ENCODE measurements around the gene HSF2BP.
"Not testable (repeated sequence)": the region's sequence is repeated elsewhere in the genome, so short reads cannot be mapped to it uniquely, and the experiment has no call there.

Gene HSF2BP

DNA sequence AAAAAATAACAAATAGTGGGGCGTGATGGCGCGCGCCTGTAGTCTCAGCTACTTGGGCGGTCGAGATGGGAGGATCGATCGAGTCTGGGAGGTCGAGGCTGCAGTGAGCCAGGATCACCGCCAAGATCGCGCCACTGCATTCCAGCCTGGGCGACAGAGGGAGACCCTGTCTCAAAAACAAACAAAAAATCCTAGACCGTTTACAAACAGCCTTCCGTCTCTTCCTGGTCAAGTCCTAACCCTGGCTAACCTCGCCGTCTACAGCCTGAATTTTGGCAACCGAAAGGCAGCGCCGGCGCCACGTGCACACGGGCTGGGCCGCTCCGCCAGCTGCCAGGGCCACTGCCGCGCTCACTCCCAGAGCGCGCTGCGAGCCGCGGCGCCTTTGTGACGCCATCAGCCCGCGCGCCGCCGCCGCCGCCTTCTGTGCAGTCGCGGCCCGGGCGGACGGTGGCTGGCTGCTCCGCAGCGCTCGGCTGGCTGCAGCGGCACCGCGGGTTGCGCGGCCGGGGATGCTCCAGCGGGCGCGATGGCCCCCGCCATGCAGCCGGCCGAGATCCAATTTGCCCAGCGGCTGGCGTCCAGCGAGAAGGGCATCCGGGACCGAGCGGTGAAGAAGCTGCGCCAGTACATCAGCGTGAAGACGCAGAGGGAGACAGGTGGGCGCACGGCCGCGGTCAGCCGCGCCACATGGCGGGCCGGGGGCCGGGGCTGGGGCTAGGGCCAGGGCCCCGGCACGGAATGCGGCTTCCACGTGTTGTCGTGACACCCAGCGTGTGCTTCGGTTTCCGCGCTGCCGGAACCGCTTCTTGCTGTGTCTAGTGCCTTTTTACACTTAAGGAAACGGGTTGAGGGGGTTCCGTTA lies at the start of gene HSF2BP, which contains the start of gene RRP1B:
Gene HSF2BP, minus strand, starts transcription at position 353 of the 865 bp plus-strand sequence. CDS start 1,392 bp downstream, outside the sequence.
Gene RRP1B, plus strand, starts transcription at position 425 of the 865 bp plus-strand sequence. Its CDS starts 105 bp downstream, at position 530.
- DNase-seq (ENCODE audit: low read depth), result peak; percentile 64

DNA sequence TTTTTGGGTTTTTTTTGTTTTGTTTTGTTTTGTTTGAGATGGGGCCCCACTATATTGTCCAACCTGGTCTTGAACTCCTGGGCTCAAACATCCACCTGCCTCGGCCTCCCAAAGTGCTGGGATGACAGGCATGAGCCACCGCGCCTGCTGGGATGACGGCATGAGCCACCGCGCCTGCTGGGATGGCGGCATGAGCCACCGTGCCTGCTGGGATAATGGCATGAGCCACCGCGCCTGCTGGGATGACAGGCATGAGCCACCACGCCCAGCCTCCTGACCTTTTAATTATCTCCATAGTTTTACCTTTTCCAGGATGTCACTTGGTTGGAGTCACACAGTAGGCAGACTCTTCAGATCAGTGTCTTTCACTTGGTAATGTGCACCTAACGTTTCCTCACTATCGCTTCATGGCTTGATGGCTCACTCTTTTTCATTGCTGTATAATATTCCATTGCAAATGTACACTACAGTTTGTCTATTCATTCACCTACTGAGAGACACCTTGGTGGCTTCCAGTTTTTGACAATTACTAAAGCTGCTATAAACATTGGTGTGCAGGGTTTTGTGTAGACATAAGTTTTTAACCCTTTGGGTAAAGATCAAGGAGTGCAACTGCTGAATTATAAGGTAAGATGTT lies 49.6 kb upstream of the HSF2BP start:
- DNase-seq (ENCODE audit: low read depth), result no peak

DNA sequence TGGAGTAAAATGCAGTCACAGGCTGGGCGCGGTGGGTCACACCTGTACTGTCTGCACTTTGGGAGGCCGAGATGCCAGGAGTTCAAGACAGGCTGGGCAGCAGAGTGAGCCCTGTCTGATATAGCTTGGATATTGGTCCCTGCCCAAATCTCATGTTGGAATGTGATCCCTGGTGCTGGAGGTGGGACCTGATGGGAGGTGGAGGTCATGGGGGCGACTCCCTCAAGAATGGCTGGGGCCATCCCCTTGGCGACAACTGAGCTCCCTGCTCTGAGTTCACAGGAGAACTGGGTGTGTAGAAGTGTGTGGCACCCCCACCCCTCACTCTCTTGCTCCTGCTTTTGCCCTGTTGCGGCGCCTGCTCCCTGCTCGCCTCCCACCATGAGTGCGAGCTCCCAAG lies 48.2 kb upstream of the HSF2BP start:
- DNase-seq (ENCODE audit: low read depth), result no peak

DNA sequence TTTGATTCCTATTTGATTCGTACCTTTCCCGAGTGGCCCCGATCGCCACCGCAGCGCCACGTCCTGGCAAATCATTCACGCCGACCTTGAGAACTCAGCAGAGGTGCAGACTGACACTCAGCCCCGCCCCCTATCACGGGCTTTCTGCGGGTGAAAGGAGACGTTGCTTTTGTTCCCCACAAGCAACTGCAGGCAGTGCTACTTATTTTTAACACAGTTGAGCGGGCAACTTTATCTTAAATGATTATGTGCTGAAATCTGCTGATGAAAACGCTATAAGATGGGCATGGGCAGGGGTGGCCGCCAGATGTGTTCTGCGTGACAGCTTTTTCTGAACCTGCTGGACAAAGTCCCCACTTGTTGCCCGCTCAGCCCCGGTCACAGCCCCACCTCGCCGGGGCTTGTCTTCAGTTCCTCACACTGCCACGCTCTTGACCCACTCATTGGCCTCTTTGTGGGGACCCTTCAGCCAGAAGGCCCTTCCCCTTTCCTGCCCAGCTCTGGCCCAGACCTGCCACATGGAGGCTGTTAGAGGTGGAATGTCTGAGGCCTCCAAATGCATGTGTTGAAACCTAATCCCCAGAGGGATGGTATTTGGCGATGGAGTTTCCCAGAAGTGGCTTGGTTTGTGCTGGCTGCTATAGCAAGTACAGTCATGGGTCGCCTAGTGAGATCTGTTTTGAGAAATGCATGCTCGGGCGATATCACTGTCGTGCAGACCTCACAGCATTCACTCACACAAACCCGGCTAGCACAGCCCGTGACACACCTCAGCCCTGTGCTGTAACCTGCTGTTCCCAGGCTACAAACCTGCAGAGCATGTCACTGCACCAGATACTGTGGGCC lies 44.0 kb upstream of the HSF2BP start:
- no peak for DNase-seq (ENCODE audit: low read depth)

GRCh38 chr21:43702785-43703034 lies 43.4 kb upstream of the HSF2BP start:
- DNase-seq (ENCODE audit: low read depth), result no peak

DNA sequence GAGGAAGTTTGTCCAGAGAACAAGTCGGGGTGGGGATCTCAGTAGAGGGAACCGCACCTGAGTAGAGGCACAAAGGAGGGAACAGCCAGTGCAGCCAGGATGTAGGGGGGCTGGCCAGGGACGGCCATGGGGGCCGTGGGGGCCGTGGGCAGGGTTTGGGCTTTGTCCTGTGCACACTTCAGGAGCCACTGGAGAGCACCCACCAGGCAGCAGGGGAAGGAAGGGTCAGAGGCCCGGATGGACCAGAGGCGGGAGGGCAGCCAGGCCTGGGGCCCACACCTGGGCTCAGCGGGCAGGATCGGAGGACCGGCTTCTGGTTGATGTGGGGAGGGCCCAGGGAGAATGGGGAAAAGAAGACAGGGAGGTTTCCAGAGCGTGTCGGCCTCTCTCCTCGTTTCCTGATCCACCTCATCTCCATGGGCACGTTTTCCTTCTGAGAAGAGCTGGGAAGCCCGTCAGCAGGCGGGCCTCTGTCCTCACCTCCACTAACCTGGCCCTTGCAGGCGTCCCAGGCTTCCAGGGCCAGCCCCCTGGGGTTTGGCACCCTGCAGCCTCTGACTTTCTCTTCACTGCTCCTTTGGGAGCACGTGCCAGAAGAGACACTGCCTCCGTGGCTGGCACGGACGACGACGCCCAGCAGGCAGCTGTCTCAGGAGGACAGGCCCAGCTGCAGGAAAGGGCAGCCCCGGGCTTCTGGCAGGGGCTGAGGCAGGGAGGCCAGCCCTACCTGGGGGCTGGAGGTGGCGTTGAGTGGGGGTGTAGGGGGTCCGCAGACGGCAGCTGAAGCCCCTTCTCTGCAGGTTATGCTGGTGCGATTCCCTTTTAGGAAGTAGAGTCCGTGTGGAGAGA lies 42.9 kb upstream of the HSF2BP start:
- no peak for DNase-seq (ENCODE audit: low read depth)

DNA sequence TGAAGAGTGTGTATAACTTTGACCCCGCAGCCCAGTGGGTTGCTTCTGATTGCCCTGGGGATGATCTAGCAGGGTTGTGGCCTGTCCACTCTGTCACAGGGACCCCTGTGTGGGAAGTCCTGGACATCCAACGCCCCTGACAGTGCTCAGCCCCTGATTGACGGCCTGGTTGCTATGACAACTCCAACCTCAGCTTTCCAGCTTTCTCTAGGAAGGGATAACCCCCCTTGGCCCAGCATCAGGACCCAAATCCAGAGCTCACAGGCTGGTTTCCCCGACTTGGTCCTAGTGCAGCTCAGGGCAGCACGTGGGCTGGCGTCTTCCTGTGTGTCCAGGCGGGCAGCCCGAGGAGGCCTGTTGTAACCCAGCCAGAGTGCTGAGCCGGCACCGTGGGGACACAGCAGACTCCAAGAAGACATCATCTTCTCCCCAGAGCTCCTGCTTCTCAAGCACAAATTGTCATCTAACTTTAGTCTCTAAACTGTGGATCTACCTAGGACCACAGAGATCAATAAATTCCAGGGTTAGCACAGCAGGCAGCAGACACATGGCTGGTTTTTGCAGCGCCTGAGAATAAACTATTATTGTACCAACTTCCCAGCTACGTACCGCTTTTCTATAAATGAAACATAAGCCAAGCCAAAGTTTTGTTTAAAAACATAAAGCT lies 40.8 kb upstream of the HSF2BP start:
- DNase-seq (ENCODE audit: low read depth), result no peak

DNA sequence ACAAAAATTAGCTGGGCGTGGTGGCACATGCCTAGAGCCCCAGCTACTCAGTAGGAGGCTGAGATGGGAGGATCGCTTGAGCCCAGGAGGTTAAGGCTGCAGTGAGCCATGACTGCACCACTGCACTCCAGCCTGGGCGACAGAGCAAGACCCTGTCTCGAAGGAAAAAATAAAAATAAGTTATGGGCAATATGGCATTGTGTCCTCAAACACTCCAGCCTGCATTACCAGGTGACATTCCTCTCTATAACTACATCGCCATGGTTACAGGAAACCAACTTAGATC lies 40.1 kb upstream of the HSF2BP start:
- DNase-seq (ENCODE audit: low read depth), result not testable (repeated sequence)

- no peak for DNase-seq (ENCODE audit: low read depth)
Observed at GRCh38 chr21:43697758-43698643, 38.7 kb upstream of the HSF2BP start.

GRCh38 chr21:43696214-43696613 lies 36.9 kb upstream of the HSF2BP start:
- DNase-seq (ENCODE audit: low read depth), result no peak

GRCh38 chr21:43694437-43695079 lies 35.3 kb upstream of the HSF2BP start:
- no peak for DNase-seq (ENCODE audit: low read depth)

DNA sequence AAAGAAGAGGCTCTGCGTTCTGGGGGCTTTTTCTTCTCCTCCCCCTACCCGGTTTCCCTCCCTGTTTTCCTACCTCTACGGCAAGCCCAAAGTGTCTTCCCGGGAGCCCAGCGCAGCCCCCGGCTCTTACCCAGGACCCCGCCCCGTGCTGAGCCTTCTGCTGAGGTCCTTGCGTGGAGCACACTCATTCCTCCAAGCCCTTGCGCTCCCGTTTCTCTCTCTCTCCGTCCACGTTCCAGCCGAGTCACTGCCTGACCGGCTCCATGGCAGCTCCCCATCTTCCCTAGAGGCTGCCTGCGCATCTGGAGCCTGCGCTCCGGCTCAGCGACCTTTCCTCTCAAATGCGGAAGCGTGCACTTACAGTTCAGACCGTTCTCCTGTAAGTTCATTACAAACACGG lies 34.7 kb upstream of the HSF2BP start:
- no peak for DNase-seq (ENCODE audit: low read depth)

- no peak for DNase-seq (ENCODE audit: low read depth)
Observed at GRCh38 chr21:43692949-43693348, 33.7 kb upstream of the HSF2BP start.

DNA sequence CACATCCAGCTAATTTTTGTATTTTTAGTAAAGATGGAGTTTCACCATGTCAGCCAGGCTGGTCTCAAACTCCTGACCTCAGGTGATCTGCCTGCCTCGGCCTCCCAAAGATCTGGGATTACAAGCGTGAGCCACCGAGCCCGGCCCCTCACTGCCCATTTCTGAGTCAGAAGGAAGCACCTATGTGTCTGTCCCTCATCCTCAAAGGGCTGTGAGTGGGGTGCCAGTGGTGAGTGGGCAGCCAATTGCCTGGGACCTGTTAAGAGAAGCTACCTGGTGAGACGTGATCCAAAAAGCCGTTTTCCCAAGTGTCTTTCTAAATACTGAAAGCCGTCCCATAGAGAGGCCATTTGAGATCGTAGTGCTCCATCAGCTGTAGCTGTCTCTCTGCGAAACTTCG lies 32.5 kb upstream of the HSF2BP start:
- DNase-seq (ENCODE audit: low read depth), result no peak

- DNase-seq (ENCODE audit: low read depth), result no peak
Observed at GRCh38 chr21:43691086-43691795, 32.0 kb upstream of the HSF2BP start.

DNA sequence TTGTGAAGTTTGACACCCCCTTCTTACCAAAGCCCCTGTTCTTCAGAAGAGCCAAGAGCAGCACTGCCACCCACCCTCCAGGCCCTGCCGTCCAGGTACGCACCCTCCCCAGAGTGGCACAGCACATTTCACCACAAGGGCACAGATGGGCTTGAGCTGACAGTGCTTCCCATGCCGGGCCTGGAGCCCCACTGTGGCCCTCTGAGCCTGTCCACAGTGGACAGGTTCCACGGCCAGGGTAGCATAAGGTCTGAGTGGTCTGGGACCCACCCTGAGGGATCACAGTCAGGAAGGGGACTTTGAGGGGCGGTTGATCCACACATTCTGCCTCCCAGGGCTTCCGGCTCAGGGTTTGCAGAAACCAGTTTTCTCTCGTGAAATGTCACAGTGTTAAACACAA lies 31.1 kb upstream of the HSF2BP start:
- no peak for DNase-seq (ENCODE audit: low read depth)

GRCh38 chr21:43689556-43690337 lies 30.5 kb upstream of the HSF2BP start:
- no peak for DNase-seq (ENCODE audit: low read depth)

- DNase-seq (ENCODE audit: low read depth), result no peak
Observed at GRCh38 chr21:43688906-43689305, 29.6 kb upstream of the HSF2BP start.
